GM21619 (cell line): Measurements from ENCODE around the gene OR6B2.
"Not testable (repeated sequence)": the region's sequence is repeated elsewhere in the genome, so short reads cannot be mapped to it uniquely, and the experiment has no call there.

Experiments
- ATAC-seq: cut with Tn5 transposase; IDR thresholded peaks from one replicate; pipeline ENCODE4 v1.9.1; 2021; ENCODE audit not compliant: unreplicated experiment

OR6B2 gene

DNA sequence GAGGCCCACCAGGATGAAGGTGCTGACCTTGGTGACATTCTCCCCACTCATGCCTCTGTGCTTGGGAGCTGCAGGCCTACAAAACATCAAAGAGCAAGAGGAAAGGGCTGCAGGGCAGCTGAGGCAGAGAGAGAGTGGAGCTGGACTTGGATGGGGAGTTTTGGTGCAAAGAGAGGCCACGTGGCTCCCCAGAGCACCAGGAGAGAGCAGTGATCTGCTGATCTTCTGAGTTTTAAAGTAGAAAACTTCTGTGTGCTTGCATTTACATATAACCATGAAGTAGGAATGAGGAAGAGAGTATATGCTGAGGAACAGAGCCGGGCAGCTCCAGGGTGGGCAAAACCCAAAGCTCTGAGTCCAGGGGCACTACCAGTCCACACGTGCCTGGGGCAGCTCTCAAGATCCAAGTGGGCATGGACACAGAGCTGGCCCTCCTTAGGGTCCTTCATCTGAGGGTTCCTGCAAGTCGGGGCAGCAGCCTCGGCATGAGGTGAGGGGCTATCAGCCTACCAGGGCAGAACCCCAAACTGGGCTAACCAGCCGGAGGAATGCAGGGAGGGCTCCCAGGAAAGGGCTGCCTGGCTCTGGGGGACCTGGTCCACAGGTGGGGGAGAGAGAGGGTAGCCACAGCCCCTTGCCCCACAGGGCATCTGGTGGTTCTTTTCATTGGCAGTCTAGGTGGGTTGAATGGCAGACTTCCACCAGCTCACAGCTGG is at the start of gene OR6B2:
Gene OR6B2, minus strand, starts transcription at position 51 of the 716 bp plus-strand sequence. Its CDS starts 0 bp downstream, at position 51.
- no peak for ATAC-seq

DNA sequence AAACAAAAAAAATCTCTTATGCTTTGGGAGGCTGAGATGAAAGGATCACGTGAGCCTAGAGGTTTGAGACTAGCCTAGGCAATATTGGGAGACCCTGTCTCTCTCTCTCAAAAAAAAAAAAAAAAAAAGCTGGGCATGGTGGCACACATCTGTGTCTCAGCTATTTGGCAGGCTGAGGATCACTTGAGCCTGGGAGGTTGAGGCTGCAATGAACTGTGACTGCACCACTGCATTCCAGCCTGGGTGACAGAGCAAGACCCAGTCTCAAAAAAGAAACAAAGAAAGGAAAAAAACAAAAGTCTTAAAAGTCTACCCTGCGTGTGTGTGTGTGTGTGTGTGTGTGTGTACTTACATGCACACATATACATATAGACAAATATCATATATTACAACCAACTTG is 48.4 kb upstream of the OR6B2 start:
- no peak for ATAC-seq

DNA sequence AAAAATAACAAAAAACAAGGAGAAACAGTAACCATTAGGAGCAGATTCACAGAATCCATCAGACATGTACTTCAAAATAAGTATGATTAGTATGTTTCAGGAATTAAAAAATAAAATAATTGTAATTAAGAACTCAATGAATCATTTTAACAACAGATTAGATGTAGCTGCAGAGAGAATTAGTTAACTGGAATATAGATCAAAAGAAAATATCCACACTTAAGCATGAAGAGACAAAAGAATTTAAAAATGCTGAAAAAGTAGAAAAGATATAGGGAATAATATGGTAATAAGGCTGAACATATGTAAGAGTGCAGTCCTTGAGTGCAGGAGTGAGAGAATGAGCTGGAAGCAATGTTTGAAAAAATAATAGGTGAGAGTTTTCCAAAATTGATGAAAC is 47.2 kb upstream of the OR6B2 start:
- ATAC-seq: no peak

GRCh38 chr2:240074545-240074944 is 44.3 kb upstream of the OR6B2 start:
- no peak for ATAC-seq

- ATAC-seq: no peak
Observed at GRCh38 chr2:240070907-240071306, 40.7 kb upstream of the OR6B2 start.

GRCh38 chr2:240069829-240070228 is 39.6 kb upstream of the OR6B2 start:
- ATAC-seq: no peak

GRCh38 chr2:240068193-240068592 is 38.0 kb upstream of the OR6B2 start:
- ATAC-seq: no peak

- ATAC-seq: no peak
Observed at GRCh38 chr2:240066489-240066888, 36.3 kb upstream of the OR6B2 start.

- ATAC-seq: no peak
Observed at GRCh38 chr2:240064898-240065297, 34.7 kb upstream of the OR6B2 start.

GRCh38 chr2:240060977-240061591 is 30.9 kb upstream of the OR6B2 start:
- ATAC-seq: no peak

- ATAC-seq: no peak
Observed at GRCh38 chr2:240056678-240057077, 26.4 kb upstream of the OR6B2 start.

DNA sequence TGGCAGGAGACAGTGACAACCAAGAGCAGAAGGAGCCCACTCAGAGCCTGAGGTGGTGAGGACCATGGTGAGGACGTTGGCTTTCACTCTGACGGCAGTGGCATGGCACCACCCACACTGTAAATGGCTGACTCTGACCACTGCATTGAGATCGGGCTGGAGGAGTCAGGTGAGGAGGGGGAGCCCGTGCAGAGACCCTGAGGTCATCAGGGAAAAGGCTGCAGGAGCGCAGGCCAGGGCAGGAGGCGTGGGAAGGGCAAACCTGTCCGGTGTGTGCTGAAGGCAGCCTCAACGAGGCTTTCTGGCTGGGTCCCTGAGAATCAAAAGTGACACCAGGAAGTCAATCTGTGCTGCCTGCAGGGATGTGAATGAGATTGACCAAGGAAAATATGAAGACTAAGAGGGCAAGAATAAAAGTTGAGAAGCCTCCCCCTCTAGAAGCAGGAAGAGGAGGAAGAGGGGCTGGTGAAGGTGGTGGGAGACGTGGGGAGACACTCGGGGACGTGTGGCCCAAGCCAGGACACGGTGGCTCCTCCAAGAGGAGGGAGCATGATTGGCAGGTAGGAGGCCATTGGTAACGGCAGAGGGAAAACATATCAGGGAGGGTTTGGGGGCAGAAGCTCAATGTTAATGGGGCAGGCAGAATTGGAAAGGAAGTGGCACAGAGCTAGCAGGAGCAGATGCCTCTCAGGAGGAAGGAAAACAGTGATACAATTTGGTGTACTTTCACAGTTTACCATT is 25.1 kb upstream of the OR6B2 start:
- ATAC-seq: no peak

DNA sequence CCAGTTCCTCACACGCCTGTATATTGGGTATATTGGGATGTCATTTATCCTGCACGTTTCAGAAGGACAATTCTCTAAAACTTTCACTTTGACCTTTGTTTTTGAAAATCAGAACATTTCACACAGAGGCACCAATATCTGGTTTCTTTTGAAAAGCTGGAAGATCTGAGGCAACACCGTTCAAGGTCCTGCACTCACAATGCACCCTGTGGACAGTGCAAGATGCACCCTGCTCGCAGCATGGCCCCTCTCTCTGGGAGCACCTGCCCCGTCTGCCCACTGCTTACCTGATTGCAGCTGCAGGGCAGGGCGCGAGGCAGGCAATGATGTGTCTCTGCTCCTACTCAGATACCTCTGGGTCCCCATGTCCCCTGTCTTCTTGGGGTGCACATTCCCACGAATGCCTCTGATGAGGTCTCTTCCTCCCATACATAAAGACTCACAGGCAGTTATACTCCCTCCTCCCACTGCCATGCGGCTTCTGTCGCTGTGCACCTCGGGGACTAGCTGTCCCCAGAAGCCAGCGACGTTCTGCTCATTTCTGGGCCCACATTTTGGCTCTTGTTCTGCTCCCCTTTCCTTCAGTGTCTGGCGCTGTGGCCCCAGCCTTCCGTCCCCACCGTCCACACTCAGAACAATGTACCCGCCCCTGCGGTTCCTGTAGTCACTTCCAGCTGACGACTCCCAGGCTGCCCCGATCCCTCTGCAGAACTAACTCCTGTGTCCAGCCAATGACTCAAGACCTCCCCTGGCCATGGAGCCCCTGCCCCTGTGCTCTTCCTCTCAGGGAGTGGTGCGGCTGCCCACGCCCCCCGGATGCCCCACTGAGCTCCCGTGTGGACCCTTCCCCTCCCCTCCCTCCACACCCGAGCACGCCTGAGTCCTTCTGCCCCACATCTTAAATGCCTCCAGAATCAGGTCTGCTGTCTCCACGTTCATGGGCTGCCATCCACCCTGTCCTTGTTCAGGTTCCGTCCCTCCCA is 23.2 kb upstream of the OR6B2 start, which contains the start of gene OR6B3:
Gene OR6B3, minus strand, starts transcription at position 349 of the 983 bp plus-strand sequence.
- no peak for ATAC-seq

DNA sequence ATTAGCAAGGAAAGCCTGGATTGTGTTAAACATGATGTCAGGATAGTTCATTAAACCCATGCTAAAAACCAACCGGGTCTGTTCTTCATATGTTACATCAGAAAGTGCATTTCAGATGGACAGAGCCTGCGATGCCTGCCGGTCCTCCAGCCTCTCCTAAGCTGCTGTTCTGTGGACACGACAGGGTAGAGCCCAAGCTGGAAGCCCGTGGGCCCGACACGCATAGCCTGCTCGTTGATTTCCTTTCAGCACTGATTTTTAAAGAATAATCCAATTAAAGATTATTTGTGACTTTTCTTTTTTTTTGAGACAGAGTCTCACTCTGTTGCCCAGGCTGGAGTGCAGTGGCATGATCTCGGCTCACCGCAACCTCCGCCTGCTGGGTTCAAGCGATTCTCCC is 22.3 kb upstream of the OR6B2 start:
- ATAC-seq: no peak

- no peak for ATAC-seq
Observed at GRCh38 chr2:240051697-240052096, 21.5 kb upstream of the OR6B2 start.

DNA sequence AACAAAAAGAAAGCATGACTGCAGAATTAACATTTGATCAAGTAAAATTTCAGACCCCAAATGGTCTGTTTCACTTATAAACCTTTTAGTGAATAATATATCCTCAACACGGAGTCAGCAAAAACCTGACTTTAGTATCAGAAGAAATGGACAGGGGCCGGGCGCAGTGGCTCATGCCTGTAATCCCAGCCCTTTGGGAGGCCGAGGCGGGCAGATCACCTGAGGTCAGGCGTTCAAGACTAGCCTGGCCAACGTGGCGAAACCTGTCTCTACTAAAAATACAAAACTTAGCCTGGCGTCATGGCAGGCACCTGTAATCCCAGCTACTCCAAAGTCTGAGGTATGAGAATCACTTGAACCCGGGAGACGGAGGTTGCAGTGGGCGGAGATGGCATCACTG is 20.0 kb upstream of the OR6B2 start:
- no peak for ATAC-seq

DNA sequence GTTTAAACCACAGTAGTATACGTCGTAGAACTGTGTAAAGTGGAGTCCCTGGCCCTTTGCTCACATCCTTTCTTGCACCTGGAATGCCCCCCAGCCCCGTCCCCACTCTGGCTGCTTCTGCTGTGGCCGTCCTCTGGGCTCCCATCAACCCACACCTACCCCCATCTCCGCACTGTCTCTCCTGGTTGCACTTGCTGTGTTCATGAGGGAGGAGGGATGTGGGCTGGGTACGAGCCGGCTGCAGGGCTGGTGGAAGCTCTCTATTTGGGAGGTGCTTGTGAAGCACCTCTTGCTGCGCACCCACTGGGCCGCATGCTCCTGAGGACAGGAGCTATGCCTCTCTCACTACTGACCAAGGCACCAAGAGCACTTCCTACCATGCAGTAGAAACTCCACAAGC is 18.0 kb upstream of the OR6B2 start:
- ATAC-seq: no peak

DNA sequence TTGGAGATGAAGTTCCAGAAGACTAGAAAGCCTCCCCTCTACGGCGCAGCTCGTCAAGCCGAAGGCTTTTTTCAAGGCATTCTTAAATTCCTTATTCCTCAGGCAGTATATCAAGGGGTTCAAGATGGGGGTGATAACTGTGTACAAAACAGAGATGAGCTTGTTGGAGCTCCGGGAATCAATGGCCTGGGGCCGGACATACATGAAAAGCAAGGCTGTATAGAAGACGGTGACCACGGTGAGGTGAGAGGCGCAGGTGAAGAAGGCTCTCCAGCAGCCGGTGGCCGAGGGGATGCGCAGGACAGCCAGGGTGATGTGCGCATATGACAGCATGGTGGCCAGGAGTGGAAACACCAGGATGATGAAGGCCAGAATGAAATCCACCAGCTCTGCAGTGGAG is 14.9 kb upstream of the OR6B2 start:
- no peak for ATAC-seq

- not testable (repeated sequence) for ATAC-seq
Observed at GRCh38 chr2:240044096-240044495, 13.9 kb upstream of the OR6B2 start.

GRCh38 chr2:240043279-240043989 is 13.2 kb upstream of the OR6B2 start:
- ATAC-seq: no peak
